ENCODE measurements around the gene SLF2.

GRCh38 chr10:100889546-100889945 is 23.2 kb upstream of the SLF2 start:
- TF ChIP-seq SRF (IDR thresholded peaks at IDR 0.05; ENCODE audit: low read depth, low read length), result no peak
- no peak for TF ChIP-seq SMARCE1 (IDR thresholded peaks at IDR 0.05; ENCODE audit: borderline replicate concordance)
- no peak for TF ChIP-seq U2AF2 (IDR thresholded peaks at IDR 0.05; ENCODE audit: low read depth, low read length)
- TF ChIP-seq FOXA3 (CRISPR knock-in tag; IDR thresholded peaks at IDR 0.05), result no peak
- no peak for TF ChIP-seq HMGXB4 (CRISPR knock-in tag; IDR thresholded peaks at IDR 0.05; ENCODE audit: borderline replicate concordance in 1 of 2, low read depth in 1 of 2)
- no peak for TF ChIP-seq ZBTB49 (CRISPR knock-in tag; IDR thresholded peaks at IDR 0.05; ENCODE audit: borderline replicate concordance)
- TF ChIP-seq ZNF619 (CRISPR knock-in tag; IDR thresholded peaks at IDR 0.05), result no peak
- no peak for TF ChIP-seq ATF2 (CRISPR knock-in tag; IDR thresholded peaks at IDR 0.05)
- no peak for TF ChIP-seq USF2 (IDR thresholded peaks at IDR 0.05; ENCODE audit: low read depth, low read length)
- TF ChIP-seq USF2 (CRISPR knock-in tag; IDR thresholded peaks at IDR 0.05; ENCODE audit: borderline replicate concordance), result no peak
- TF ChIP-seq ATF3 (CRISPR knock-in tag; IDR thresholded peaks at IDR 0.05), result no peak
- no peak for TF ChIP-seq SALL1 (CRISPR knock-in tag; IDR thresholded peaks at IDR 0.05)

Data from HepG2 (cell line).